ENCODE measurements around the gene RECK.

- TF ChIP-seq POLR2A (IDR thresholded peaks at IDR 0.05) (no peak), CTCF (IDR thresholded peaks at IDR 0.05) (no peak)
These were observed 37.3 kb downstream of the RECK start for GRCh38 chr9:36074055-36074454.

All from lower leg skin (tissue), 3 donors.